ENCODE results near the gene TMEM42.

TMEM42 gene

DNA sequence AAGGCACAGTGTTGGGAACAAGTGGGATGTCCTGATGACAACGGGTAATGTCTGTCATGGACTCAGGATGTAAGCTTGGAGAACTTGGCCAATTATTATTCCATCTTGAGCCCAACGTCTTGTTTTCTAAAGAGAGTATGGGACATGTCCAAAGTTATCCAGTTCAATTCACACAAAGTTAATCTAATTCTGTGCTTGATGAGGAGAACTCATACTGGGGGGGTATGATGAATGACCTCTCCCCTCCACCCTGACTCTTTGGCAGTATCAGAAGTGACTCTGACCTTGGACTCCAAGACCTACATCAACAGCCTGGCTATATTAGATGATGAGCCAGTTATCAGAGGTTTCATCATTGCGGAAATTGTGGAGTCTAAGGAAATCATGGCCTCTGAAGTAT, 49.0 kb downstream of the TMEM42 start:
- DNase-seq (ENCODE audit: low read depth): no peak

DNA sequence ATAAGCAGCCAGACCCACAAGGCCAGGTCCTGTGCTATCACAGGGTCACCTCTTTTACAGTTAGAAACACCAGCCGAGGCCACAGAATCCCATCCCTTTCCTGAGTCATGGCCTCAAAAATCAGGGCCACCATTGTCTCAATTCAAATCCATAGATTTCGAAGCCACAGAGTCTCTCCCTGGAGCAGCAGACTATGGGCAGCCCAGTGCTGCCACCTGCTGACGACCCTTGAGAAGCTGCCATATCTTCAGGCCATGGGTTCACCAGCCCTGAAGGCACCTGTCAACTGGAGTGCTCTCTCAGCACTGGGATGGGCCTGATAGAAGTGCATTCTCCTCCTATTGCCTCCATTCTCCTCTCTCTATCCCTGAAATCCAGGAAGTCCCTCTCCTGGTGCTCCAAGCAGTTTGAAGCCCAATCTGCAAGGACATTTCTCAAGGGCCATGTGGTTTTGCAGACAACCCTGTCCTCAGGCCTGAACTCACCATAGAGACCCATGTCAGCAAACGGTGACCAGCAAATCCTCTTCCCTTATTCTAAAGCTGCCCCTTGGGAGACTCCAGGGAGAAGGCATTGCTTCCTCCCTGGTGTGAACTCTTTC, 52.3 kb downstream of the TMEM42 start:
- peak; percentile 41 for DNase-seq (ENCODE audit: low read depth)

DNA sequence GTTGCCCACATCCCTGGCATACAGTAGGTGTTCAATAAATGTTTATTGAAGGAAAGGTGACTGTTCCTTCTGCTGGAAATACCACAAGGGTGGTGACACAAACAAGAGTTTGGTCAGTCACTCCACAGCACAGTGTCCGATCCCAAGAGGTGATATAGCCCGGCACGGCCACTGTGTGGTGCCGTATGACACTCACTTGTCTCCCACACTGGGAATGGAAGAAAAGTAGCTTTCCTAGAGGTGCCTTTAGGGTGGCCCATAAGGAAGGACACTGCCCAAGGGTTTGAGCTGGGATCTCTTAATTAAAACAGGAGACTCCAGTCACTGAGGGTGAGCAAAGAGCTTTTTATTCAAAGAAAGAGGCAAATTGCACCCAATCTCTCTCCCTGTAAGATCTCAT, 53.2 kb downstream of the TMEM42 start:
- no peak for DNase-seq (ENCODE audit: low read depth)
